Heart left ventricle (tissue), 16 donors: ENCODE data around the gene TMTC2. TPM values are rescaled to one million over a fixed set of nuclear protein-coding genes. Genes with fewer than 3 reads are reported as not detected.

ENCODE experiments used
- ATAC-seq, 4 donors: fragments of 200-7000 bp; cut with Tn5 transposase; one replicate each; pipeline ENCODE4 v1.9.1; 2020 to 2022; ENCODE audit warnings: moderate library complexity in 4 of 4, mild to moderate bottlenecking in 3 of 4, moderate number of reproducible peaks in 1 of 4
- DNase-seq, 5 donors: peaks; one replicate each; pipeline ENCODE4 v3.0.0-alpha.2; 2020
- H3K27ac ChIP-seq, 12 donors: fragments of 200-600 bp; sonication (generic) in 4 of 12; one replicate each; pipeline versions ENCODE4 v1.5.0 to v1.8.0; 2016 to 2022; ENCODE audit warnings: mild to moderate bottlenecking in 2 of 12
- H3K27me3 ChIP-seq, 9 donors: fragments of 200-600 bp; sonication (generic) in 2 of 9; one replicate each; pipeline versions ENCODE4 v1.5.1 to v1.8.0; 2016 to 2022; ENCODE audit warnings: mild to moderate bottlenecking in 3 of 9
- H3K36me3 ChIP-seq, 9 donors: fragments of 200-600 bp; sonication (generic) in 2 of 9; one replicate each; pipeline versions ENCODE4 v1.5.0 to v1.8.0; 2018 to 2022; ENCODE audit warnings: mild to moderate bottlenecking in 2 of 9
- H3K4me1 ChIP-seq, 12 donors: fragments of 200-600 bp; sonication (generic) in 4 of 12; one replicate each; pipeline versions ENCODE4 v1.5.0 to v1.8.0; 2016 to 2022; ENCODE audit warnings: mild to moderate bottlenecking in 3 of 12
- H3K4me3 ChIP-seq, 12 donors: fragments of 200-600 bp; sonication (generic) in 4 of 12; one replicate each; pipeline versions ENCODE4 v1.5.0 to v1.8.0; 2017 to 2022; ENCODE audit warnings: mild to moderate bottlenecking in 9 of 12, moderate library complexity in 4 of 12
- H3K9me3 ChIP-seq, 12 donors: fragments of 200-600 bp; sonication (generic) in 4 of 12; one replicate each; pipeline versions ENCODE4 v1.5.0 to v1.8.0; 2016 to 2022; ENCODE audit warnings: mild to moderate bottlenecking in 1 of 12
- POLR2A ChIP-seq, 2 donors: fragments of 450-650 bp; IDR thresholded peaks; one replicate each; pipeline ENCODE4 v1.6.1; 2017; ENCODE audit warnings: antibody characterized with exemption in 2 of 2, mild to moderate bottlenecking in 2 of 2, moderate library complexity in 2 of 2
- WGBS, 4 donors: extraction: QIAGEN DNeasy Blood & Tissue Kit in 2 of 4; methylation state at CpG; one replicate each; pipeline versions ENCODE4 v1.1.5 to v1.1.7; 2013 to 2018; 5-methylcytosine and 5-hydroxymethylcytosine counted together
- intact Hi-C, 10 donors: fragments of 100-400 bp; cut with DNase I; formaldehyde crosslinking; loops; one replicate each; pipeline versions ENCODE4 v1.11.1 to v1.14.2; 2022
- polyA plus RNA-seq, 2 donors: library from polyadenylated mRNA; stranded (reverse); fragments of 200-250 nt; gene quantifications; one replicate each; pipeline ENCODE4 v1.2.3, GENCODE V29; 2013
- total RNA-seq, 9 donors: library from RNA; depleted of rRNA in 2 of 9; stranded (reverse); fragments of >200 nt in 2 of 9; fragmentation: NEBNext Ultra II Directional in 3 of 9; extraction: Animal tissue kit (Norgen Biotek cat#: 25700) in 3 of 9; gene quantifications; one replicate each; pipeline versions ENCODE4 v1.1.0 to v1.2.4, GENCODE V29; 2016 to 2023
- TF ChIP-seq, protein P1 (sequence below), 12 donors: fragments of 200-600 bp; sonication (generic) in 4 of 12; IDR thresholded peaks; one replicate each; pipeline versions ENCODE4 v1.5.0 to v1.8.0; 2018 to 2022; ENCODE audit warnings: antibody characterized with exemption in 12 of 12, mild to moderate bottlenecking in 5 of 12
- donor health status: ischemic (EF 13 %, LVEDD 7.1; RV severe dilation, severe dysfunction).
- donor health status: healthy with polysubstance abuse.
- donor health status: DM: no; HTN: yes; CAD: no.
- donor health status: DM: no; HTN: no; CAD: no.
- donor health status: ischemic (EF 25% LVEDD 6.9; RV normal size, moderate dysfunction).
- donor health status: ischemic (EF 25% LVEDD 5.7; RV mildly dilated, moderate dysfunction).
- donor health status: healthy.
- donor health status: DM: yes; HTN: yes; CAD: no.
- donor health status: ischemic (EF 35%, LVEDD 5.7; RV mildly dilated, moderate dysfunction).
- donor health status: nonischemic (EF 11% LVEDD 7.7; RV severe dilation, severe dysfunction).
- donor health status: DM: yes; HTN: yes; CAD: no.
- donor health status: PGD.
- donor health status: ischemic (EF 29% LVEDD 5.4; RV normal size, mild dysfunction).
- donor health status: nonischemic (EF 23%, LVEDD 6.1; RV moderate dilation, normal function).

TMTC2 gene
- total and polyA plus RNA-seq, 11 donors: 1.1 to 5.7 (median 3.3) TPM

DNA sequence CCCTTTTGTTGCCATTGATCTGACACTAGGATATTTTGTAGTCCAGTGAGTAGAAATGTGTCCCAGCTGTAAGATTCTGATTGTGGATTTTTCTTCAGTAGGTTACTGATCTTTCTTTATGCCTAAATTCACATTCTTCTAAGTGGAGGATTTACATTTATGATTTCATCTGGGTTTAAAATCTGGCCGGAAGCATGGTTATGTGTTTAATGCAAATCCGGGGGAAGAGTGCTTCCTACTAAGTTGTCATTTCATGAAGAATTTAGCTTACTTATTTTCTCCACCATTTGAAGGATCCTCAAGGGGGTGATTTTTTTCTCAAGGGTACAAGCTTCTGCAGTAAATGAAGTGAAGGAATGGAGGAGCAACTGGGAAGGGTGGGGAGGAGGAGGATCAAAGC lies 96.7 kb downstream of the TMTC2 start:
- H3K4me1 ChIP-seq: no peaks in the 10 kb centered on the region
- no peak for DNase-seq
- 87 to 95% (median 91%) methylated on average over 2 of the region's 2 CpGs for WGBS, 4 donors

DNA sequence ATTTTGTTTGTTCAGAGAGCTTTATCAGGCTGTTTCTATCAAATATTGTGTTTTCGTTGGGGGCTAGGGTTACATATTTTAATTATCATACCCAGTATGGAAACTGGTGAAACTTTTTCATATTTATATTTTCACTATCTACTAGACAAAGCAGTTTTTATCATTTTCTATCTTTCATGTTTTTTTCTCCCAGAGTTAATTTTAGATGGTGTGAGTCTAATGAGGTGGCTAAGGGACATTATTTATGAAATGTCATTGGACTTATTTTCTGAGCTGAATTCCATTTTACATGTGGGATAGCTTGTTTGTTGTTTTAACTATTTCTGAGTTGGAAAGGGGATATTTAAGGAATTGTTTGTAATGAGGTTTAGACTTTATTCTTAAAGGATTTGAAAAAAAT lies 100.3 kb downstream of the TMTC2 start:
- DNase-seq (no peak), ATAC-seq (no peak)
- no peaks in the 10 kb centered on the region for H3K27me3 ChIP-seq
- H3K4me1 ChIP-seq: no peaks in the 10 kb centered on the region
- TF ChIP-seq, protein P1, sequence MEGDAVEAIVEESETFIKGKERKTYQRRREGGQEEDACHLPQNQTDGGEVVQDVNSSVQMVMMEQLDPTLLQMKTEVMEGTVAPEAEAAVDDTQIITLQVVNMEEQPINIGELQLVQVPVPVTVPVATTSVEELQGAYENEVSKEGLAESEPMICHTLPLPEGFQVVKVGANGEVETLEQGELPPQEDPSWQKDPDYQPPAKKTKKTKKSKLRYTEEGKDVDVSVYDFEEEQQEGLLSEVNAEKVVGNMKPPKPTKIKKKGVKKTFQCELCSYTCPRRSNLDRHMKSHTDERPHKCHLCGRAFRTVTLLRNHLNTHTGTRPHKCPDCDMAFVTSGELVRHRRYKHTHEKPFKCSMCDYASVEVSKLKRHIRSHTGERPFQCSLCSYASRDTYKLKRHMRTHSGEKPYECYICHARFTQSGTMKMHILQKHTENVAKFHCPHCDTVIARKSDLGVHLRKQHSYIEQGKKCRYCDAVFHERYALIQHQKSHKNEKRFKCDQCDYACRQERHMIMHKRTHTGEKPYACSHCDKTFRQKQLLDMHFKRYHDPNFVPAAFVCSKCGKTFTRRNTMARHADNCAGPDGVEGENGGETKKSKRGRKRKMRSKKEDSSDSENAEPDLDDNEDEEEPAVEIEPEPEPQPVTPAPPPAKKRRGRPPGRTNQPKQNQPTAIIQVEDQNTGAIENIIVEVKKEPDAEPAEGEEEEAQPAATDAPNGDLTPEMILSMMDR (IDR thresholded peaks at IDR 0.05): no peak
- TF ChIP-seq POLR2A (IDR thresholded peaks at IDR 0.05): no peak
- WGBS, 4 donors: 89 to 98% (median 92%) methylated on average over 1 of the region's 1 CpG
- H3K36me3 ChIP-seq: no peaks in the 10 kb centered on the region
- no peak overlapping the region for H3K27ac ChIP-seq
- H3K9me3 ChIP-seq: no peaks in the 10 kb centered on the region
- no peak overlapping the region for H3K4me3 ChIP-seq
- intact Hi-C loops: no loop called here

More for the DNA sequence above, 96.7 kb downstream of the TMTC2 start:
- no peaks in the 10 kb centered on the region for H3K27me3 ChIP-seq
- no peaks in the 10 kb centered on the region for H3K9me3 ChIP-seq
- no peak overlapping the region for H3K4me3 ChIP-seq
- intact Hi-C loops: no loop called here
- H3K27ac ChIP-seq: no peak overlapping the region
- H3K36me3 ChIP-seq: no peaks in the 10 kb centered on the region
- no peak for ATAC-seq
- TF ChIP-seq POLR2A (IDR thresholded peaks at IDR 0.05): no peak
- TF ChIP-seq, protein P1 (IDR thresholded peaks at IDR 0.05): no peak

DNA sequence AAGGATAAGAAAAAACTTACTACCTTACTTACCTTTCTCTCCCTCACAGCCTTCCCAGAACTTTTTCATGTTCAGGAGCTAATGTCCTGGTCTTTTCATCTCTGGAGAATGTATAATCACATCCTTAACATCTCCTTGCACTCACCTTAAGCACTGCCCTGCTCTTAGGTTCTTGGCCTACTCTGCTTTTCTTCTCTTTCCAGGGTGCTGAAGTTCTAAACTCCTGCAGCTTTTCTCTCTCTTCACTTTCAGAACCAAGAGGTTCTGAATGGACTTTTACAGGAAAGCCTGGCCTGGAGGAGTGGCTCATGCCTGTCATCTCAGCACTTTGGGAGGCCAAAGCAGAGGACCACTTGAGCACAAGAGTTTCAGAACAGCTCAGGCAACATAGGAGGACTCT lies 101.9 kb downstream of the TMTC2 start:
- no peaks in the 10 kb centered on the region for H3K4me1 ChIP-seq
- no peak overlapping the region for H3K4me3 ChIP-seq
- no peaks in the 10 kb centered on the region for H3K36me3 ChIP-seq
- H3K9me3 ChIP-seq: no peaks in the 10 kb centered on the region
- H3K27ac ChIP-seq: no peak overlapping the region
- intact Hi-C loops: no loop called here
- TF ChIP-seq POLR2A (IDR thresholded peaks at IDR 0.05): no peak
- TF ChIP-seq, protein P1 (IDR thresholded peaks at IDR 0.05): no peak
- ATAC-seq (no peak), DNase-seq (no peak)
- no peaks in the 10 kb centered on the region for H3K27me3 ChIP-seq

DNA sequence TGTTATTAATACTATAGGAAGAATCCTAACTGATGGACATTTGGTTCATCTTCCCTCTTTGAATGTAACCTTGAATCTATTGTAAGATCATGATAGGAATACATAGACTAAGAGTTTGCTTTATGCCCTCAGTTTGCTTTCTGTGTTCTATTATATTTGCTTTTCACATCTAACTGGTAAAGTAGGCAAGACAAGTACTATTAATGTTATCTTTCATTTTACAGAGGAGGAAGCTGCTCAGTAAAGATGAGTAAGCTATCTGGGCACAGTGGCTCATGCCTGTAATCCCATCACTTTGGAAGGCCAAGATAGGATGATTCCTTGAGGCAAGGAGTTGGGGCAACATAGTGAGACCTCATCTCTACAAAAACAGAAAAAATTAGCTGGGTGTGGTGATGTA lies 103.0 kb downstream of the TMTC2 start:
- no peak overlapping the region for H3K4me3 ChIP-seq
- no peaks in the 10 kb centered on the region for H3K4me1 ChIP-seq
- H3K27ac ChIP-seq: no peak overlapping the region
- intact Hi-C loops: no loop called here
- no peaks in the 10 kb centered on the region for H3K9me3 ChIP-seq
- TF ChIP-seq, protein P1 (IDR thresholded peaks at IDR 0.05): no peak
- no peak for TF ChIP-seq POLR2A (IDR thresholded peaks at IDR 0.05)
- no peak for ATAC-seq
- H3K36me3 ChIP-seq: no peaks in the 10 kb centered on the region
- H3K27me3 ChIP-seq: no peaks in the 10 kb centered on the region
- DNase-seq: no peak
